HEK293T (cell line): ENCODE results near the gene PTCHD1.

ENCODE experiments used
- CTCF ChIA-PET: fragments of 350-600 bp; formaldehyde crosslinking; extraction: SDS; loops from one replicate; lab custom pipeline; 2021; ENCODE audit warnings: antibody characterized with exemption, inconsistent platforms; lab: Yijun Ruan, JAX
- POLR2A ChIA-PET: fragments of 350-600 bp; formaldehyde crosslinking; extraction: SDS; loops from one replicate; lab custom pipeline; 2020; ENCODE audit warnings: antibody characterized with exemption, inconsistent platforms; lab: Yijun Ruan, JAX
- DNase-seq: peaks from one replicate; pipeline ENCODE4 v3.0.0; 2012; ENCODE audit warnings: mixed read lengths; ENCODE audit errors: extremely low spot score
- ARNT ChIP-seq: fragments of 450-650 bp; IDR thresholded peaks from 2 replicates; pipeline ENCODE4 v1.6.1; 2017; ENCODE audit warnings: mild to moderate bottlenecking
- BHLHE40 ChIP-seq: fragments of 450-650 bp; IDR thresholded peaks from 2 replicates; pipeline ENCODE4 v1.6.1; 2016; ENCODE audit warnings: mild to moderate bottlenecking, moderate library complexity, borderline replicate concordance
- CTBP1 ChIP-seq: fragments of 450-650 bp; IDR thresholded peaks from 2 replicates; pipeline ENCODE4 v1.6.1; 2016; ENCODE audit warnings: borderline replicate concordance
- ELF4 ChIP-seq: fragments of 450-650 bp; IDR thresholded peaks from 2 replicates; pipeline ENCODE4 v1.6.1; 2017; ENCODE audit warnings: antibody characterized with exemption
- FOXA1 ChIP-seq: fragments of 450-650 bp; IDR thresholded peaks from 2 replicates; pipeline ENCODE4 v1.6.1; 2016; ENCODE audit warnings: mild to moderate bottlenecking
- FOXK2 ChIP-seq: fragments of 450-650 bp; IDR thresholded peaks from 2 replicates; pipeline ENCODE4 v1.6.1; 2016; ENCODE audit warnings: mild to moderate bottlenecking
- FOXM1 ChIP-seq: fragments of 450-650 bp; IDR thresholded peaks from 2 replicates; pipeline ENCODE4 v1.6.1; 2017; ENCODE audit warnings: mild to moderate bottlenecking, borderline replicate concordance
- HDGF ChIP-seq: fragments of 450-650 bp; IDR thresholded peaks from 2 replicates; pipeline ENCODE4 v1.6.1; 2017; ENCODE audit warnings: antibody characterized with exemption, borderline replicate concordance
- L3MBTL2 ChIP-seq: fragments of 450-650 bp; conservative IDR thresholded peaks from 2 replicates; pipeline ENCODE4 v1.6.1; 2016; ENCODE audit warnings: mild to moderate bottlenecking
- LEF1 ChIP-seq: fragments of 450-650 bp; IDR thresholded peaks from 2 replicates; pipeline ENCODE4 v1.6.1; 2017; ENCODE audit warnings: mild to moderate bottlenecking, borderline replicate concordance
- NFRKB ChIP-seq: fragments of 450-650 bp; IDR thresholded peaks from 2 replicates; pipeline ENCODE4 v1.6.1; 2016; ENCODE audit warnings: mild to moderate bottlenecking, moderate library complexity
- SP1 ChIP-seq: fragments of 450-650 bp; IDR thresholded peaks from 2 replicates; pipeline ENCODE4 v1.6.1; 2017
- SUZ12 ChIP-seq: fragments of 450-650 bp; IDR thresholded peaks from 2 replicates; pipeline ENCODE4 v1.6.1; 2016; ENCODE audit warnings: mild to moderate bottlenecking
- TARDBP ChIP-seq: fragments of 450-650 bp; IDR thresholded peaks from 2 replicates; pipeline ENCODE4 v1.6.1; 2016
- ZNF384 ChIP-seq: fragments of 450-650 bp; IDR thresholded peaks from 2 replicates; pipeline ENCODE4 v1.6.1; 2016
- TF ChIP-seq, protein P1 (sequence below): fragments of 450-650 bp; IDR thresholded peaks from 2 replicates; pipeline ENCODE4 v1.6.1; 2016

Gene PTCHD1

DNA sequence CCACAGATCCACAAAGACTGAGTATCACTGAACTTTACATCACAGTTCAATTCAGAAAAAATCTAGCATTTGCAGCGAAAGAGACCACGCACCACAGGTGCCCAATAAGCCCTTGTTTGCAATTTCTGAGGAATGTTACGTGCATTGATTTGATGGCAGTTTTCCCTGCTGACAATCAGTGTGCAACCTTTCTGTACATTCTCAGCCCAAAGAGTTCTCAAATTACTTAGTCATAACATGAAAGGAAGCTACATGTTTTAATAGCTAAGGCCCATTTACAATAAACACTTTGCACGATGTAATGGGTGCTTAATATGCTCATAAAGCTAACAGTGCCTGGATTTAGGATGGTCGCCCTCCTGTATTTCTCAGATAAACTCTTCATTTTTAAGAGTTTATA, 47.9 kb downstream of the PTCHD1 start:
- TF ChIP-seq LEF1 = no peak
- no peak for TF ChIP-seq SUZ12
- TF ChIP-seq FOXA1 = no peak
- TF ChIP-seq, protein P1, sequence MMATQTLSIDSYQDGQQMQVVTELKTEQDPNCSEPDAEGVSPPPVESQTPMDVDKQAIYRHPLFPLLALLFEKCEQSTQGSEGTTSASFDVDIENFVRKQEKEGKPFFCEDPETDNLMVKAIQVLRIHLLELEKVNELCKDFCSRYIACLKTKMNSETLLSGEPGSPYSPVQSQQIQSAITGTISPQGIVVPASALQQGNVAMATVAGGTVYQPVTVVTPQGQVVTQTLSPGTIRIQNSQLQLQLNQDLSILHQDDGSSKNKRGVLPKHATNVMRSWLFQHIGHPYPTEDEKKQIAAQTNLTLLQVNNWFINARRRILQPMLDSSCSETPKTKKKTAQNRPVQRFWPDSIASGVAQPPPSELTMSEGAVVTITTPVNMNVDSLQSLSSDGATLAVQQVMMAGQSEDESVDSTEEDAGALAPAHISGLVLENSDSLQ = no peak
- no peak for TF ChIP-seq ELF4
- no peak for TF ChIP-seq CTBP1
- no peak for TF ChIP-seq FOXK2
- no peak for TF ChIP-seq FOXM1
- no peak for TF ChIP-seq TARDBP
- POLR2A ChIA-PET = no interaction called here
- CTCF ChIA-PET = no interaction called here
- DNase-seq = no peak

DNA sequence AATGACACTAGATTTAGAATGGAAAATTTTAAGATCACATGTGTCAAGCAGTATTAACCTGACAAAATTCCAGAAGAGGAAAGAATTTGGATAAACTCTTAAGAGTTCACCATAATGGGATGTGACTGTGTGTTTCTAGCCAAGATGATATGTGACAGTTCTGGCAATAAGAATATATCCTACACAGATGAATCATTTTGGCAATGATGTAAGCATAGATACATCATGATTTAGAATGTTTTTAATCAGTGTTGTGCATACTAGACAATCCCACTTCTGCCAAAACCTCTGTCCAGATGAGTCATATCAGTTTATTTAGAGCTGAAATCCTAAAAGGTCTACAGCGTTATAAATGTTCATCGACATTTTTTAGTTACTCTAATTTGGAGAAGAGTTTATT, 48.8 kb downstream of the PTCHD1 start:
- TF ChIP-seq SUZ12 (no peak), SP1 (no peak), ZNF384 (no peak), L3MBTL2 (no peak), NFRKB (no peak), FOXK2 (no peak), HDGF (no peak), CTBP1 (no peak), FOXA1 (no peak), ELF4 (no peak), LEF1 (no peak), FOXM1 (no peak), ARNT (no peak), BHLHE40 (no peak), TARDBP (no peak)
- TF ChIP-seq, protein P1 = no peak
- no peak for DNase-seq
- ChIA-PET POLR2A (no interaction called here), CTCF (no interaction called here)

DNA sequence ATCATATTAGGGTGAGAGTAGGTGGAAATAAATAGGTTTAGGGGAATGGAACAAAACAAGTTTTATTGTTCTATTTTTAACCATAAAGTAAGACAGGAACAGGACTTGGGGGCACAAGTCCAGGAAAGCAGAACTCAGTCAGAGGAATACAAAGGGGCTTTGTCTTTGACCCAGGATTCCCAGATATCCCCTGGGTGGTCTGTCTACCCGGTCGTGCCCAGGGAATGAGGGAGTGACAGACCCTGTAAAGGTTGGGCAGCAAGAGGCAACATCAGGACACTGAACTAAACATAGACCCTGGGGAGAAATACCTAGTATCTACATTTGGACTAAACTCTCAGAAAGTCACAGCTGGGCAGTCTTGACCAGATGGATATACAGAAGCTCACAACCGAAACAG, 50.6 kb downstream of the PTCHD1 start:
- no peak for TF ChIP-seq SUZ12
- no peak for TF ChIP-seq NFRKB
- TF ChIP-seq, protein P1 = no peak
- no peak for TF ChIP-seq HDGF
- no peak for TF ChIP-seq TARDBP
- TF ChIP-seq ELF4 = no peak
- no peak for TF ChIP-seq LEF1
- TF ChIP-seq CTBP1 = no peak
- TF ChIP-seq ARNT = no peak
- TF ChIP-seq BHLHE40 = no peak
- TF ChIP-seq L3MBTL2 = no peak
- no peak for TF ChIP-seq FOXK2
- no peak for TF ChIP-seq FOXA1
- no peak for TF ChIP-seq FOXM1
- TF ChIP-seq SP1 = no peak
- no peak for TF ChIP-seq ZNF384
- POLR2A ChIA-PET = no interaction called here
- CTCF ChIA-PET = no interaction called here
- no peak for DNase-seq

DNA sequence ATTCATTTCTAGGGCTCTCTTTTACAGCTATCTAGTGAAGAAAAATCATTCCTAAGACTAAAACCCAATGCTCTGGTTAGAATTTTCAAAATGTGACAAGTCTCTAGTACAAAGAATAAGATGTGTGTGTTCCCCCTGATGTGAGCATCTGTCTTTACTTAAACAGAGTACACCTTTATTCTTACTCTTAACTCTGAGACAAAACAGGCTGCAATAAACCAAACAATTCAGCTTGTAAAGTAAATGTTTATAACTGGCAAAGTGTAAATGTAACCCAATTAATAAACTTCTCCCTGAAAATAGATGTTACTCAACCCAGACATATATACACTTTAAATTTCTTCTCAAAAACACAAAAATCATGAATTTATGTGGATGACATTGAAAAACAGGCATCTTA, 51.6 kb downstream of the PTCHD1 start:
- TF ChIP-seq BHLHE40 = no peak
- DNase-seq = no peak
- ChIA-PET CTCF (no interaction called here), POLR2A (no interaction called here)

DNA sequence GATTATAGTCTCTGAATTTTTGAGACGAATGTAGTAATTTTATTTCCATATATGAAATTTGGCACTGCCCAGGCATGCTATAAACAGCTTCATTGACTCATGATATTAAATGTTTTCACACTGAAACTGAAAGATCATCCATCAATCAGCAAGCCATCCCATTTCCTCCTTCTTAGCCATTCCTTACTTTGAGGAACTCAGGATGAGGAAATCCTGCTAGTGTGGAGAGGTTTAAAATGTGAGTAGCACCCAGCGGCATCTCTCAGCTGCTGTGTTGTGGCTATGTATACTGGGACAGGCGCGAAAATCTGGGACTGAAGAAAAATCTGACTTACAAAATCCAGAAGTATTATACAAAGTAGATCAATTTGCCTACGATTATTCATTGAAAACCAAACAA, 52.1 kb downstream of the PTCHD1 start:
- DNase-seq = no peak
- TF ChIP-seq TARDBP = no peak
- TF ChIP-seq, protein P1 = no peak
- TF ChIP-seq HDGF = no peak
- no peak for TF ChIP-seq FOXM1
- TF ChIP-seq ELF4 = no peak
- no peak for TF ChIP-seq L3MBTL2
- no peak for TF ChIP-seq BHLHE40
- no peak for TF ChIP-seq FOXK2
- CTCF ChIA-PET = no interaction called here
- POLR2A ChIA-PET = no interaction called here

DNA sequence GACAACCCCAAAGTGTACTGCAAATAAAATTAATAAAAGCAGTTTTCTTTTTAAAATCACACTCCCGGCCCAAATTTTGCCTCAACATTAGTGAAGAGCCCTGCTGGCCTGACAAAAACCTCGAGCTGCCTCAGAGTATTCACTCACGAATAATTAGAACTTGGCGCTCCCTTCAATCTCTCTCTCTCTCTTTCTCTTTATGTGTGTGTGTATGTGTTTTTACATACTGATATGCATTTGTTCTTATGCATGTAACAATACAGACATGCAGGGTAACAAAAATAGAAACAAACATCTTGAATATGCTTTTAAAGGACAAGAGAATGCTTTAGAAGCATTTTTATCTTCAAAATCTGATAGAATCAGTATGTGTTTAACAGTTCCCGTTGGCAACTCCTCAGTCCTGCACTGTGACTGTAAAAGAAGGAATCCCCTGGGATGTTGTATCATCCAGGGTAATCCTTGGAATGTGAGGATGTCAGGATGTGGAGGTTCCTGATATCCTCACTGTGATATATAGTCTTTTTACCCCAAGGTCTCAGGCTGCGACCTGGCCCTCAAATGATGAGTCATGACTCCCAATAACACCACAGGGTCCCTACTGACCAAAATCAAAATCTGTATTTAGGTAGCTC, 53.0 kb downstream of the PTCHD1 start:
- DNase-seq = no peak
- TF ChIP-seq, protein P1 = no peak
- no peak for TF ChIP-seq BHLHE40
- TF ChIP-seq CTBP1 = no peak
- TF ChIP-seq FOXA1 = no peak
- TF ChIP-seq NFRKB = no peak
- no peak for TF ChIP-seq FOXM1
- no peak for TF ChIP-seq FOXK2
- TF ChIP-seq L3MBTL2 = no peak
- TF ChIP-seq ELF4 = no peak
- no peak for TF ChIP-seq HDGF
- TF ChIP-seq SP1 = no peak
- TF ChIP-seq TARDBP = no peak
- ChIA-PET CTCF (interaction anchor here (0.7 kb wide), 1 partner anchor 61 kb away, joined by 4 read pairs; no protein-coding TSS in a partner anchor), POLR2A (no interaction called here)
